Measurements from ENCODE around the gene CDK14. TPM values are rescaled to one million over a fixed set of nuclear protein-coding genes. Genes with fewer than 3 reads are reported as not detected.
A peak's percentile ranks its signal among the peaks of the same experiment; 100 is the strongest.
"Not testable (repeated sequence)": the region's sequence is repeated elsewhere in the genome, so short reads cannot be mapped to it uniquely, and the experiment has no call there.

Gene CDK14
- total RNA-seq, 2 donors from 2014 or later, result 5.1 to 5.5 TPM

GRCh38 chr7:90763108-90763507 is 167.0 kb downstream of the CDK14 start:
- no peak for DNase-seq
- no peak for ATAC-seq
- intact Hi-C loops (cut with DNase I, micrococcal nuclease), result no loop called here

- intact Hi-C loops (cut with DNase I, micrococcal nuclease), result no loop called here
- no peak for ATAC-seq
- no peak for DNase-seq
Observed at GRCh38 chr7:90764848-90765570, 168.9 kb downstream of the CDK14 start.

- DNase-seq (peak in 1 of 2 donors; percentile 46), ATAC-seq (no peak)
- intact Hi-C loops (cut with DNase I, micrococcal nuclease), result no loop called here
Observed at GRCh38 chr7:90766814-90767564, 170.9 kb downstream of the CDK14 start.

- DNase-seq (no peak), ATAC-seq (no peak)
- intact Hi-C loops (cut with DNase I, micrococcal nuclease), result no loop called here
Observed at GRCh38 chr7:90768301-90768700, 172.2 kb downstream of the CDK14 start.

- intact Hi-C loops (cut with DNase I, micrococcal nuclease), result no loop called here
- DNase-seq, result no peak
- no peak for ATAC-seq
Observed at GRCh38 chr7:90769036-90769435, 172.9 kb downstream of the CDK14 start.

- DNase-seq; intact Hi-C loops (cut with DNase I, micrococcal nuclease); ATAC-seq: not testable (repeated sequence)
Observed at GRCh38 chr7:90769566-90769965, 173.4 kb downstream of the CDK14 start.

- intact Hi-C loops (cut with DNase I, micrococcal nuclease), result no loop called here
- DNase-seq (no peak), ATAC-seq (no peak)
Observed at GRCh38 chr7:90771281-90771680, 175.2 kb downstream of the CDK14 start.

GRCh38 chr7:90772410-90772809 is 176.3 kb downstream of the CDK14 start:
- no peak for ATAC-seq
- DNase-seq, result no peak
- intact Hi-C loops (cut with DNase I, micrococcal nuclease), result no loop called here

GRCh38 chr7:90773269-90773668 is 177.1 kb downstream of the CDK14 start:
- DNase-seq (no peak), ATAC-seq (no peak)
- intact Hi-C loops (cut with DNase I, micrococcal nuclease), result no loop called here

- ATAC-seq (no peak), DNase-seq (no peak)
- intact Hi-C loops (cut with DNase I, micrococcal nuclease), result no loop called here
Observed at GRCh38 chr7:90774706-90775105, 178.6 kb downstream of the CDK14 start.

GRCh38 chr7:90775383-90775965 is 179.4 kb downstream of the CDK14 start:
- no peak for ATAC-seq
- intact Hi-C loops (cut with DNase I, micrococcal nuclease), result no loop called here
- DNase-seq, result no peak

- intact Hi-C loops (cut with DNase I, micrococcal nuclease), result no loop called here
- DNase-seq, result no peak
- ATAC-seq, result no peak
Observed at GRCh38 chr7:90777041-90777440, 180.9 kb downstream of the CDK14 start.

GRCh38 chr7:90777465-90777864 is 181.3 kb downstream of the CDK14 start:
- ATAC-seq (no peak), DNase-seq (no peak)
- intact Hi-C loops (cut with DNase I, micrococcal nuclease), result no loop called here

- ATAC-seq (no peak), DNase-seq (no peak)
- intact Hi-C loops (cut with DNase I, micrococcal nuclease), result no loop called here
Observed at GRCh38 chr7:90777886-90778285, 181.8 kb downstream of the CDK14 start.

- ATAC-seq (no peak), DNase-seq (no peak)
- intact Hi-C loops (cut with DNase I, micrococcal nuclease), result no loop called here
Observed at GRCh38 chr7:90788052-90788451, 191.9 kb downstream of the CDK14 start.

GRCh38 chr7:90789736-90790306 is 193.7 kb downstream of the CDK14 start:
- ATAC-seq, result no peak
- intact Hi-C loops (cut with DNase I, micrococcal nuclease), result no loop called here

GRCh38 chr7:90791596-90791995 is 195.5 kb downstream of the CDK14 start:
- ATAC-seq, result no peak
- no peak for DNase-seq
- intact Hi-C loops (cut with DNase I, micrococcal nuclease), result no loop called here

More at GRCh38 chr7:90789736-90790306, 193.7 kb downstream of the CDK14 start:
- DNase-seq, result no peak

- intact Hi-C loops (cut with DNase I, micrococcal nuclease), result no loop called here
- DNase-seq (no peak), ATAC-seq (no peak)
Observed at GRCh38 chr7:90792301-90792700, 196.2 kb downstream of the CDK14 start.

GRCh38 chr7:90794234-90794633 is 198.1 kb downstream of the CDK14 start:
- ATAC-seq; intact Hi-C loops (cut with DNase I, micrococcal nuclease); DNase-seq: not testable (repeated sequence)

GRCh38 chr7:90797596-90797995 is 201.5 kb downstream of the CDK14 start:
- DNase-seq (no peak), ATAC-seq (no peak)
- intact Hi-C loops (cut with DNase I, micrococcal nuclease), result no loop called here

Data from left colon (tissue), 2 donors.